TTC549 (cell line): Measurements from ENCODE around the gene LTBP3.

Experiments
- FAIRE-seq: peaks from 2 replicates; lab custom pipeline; 2012; peaks lifted over from hg19 to GRCh38; lab: Jason Lieb, UNC

Gene LTBP3

DNA sequence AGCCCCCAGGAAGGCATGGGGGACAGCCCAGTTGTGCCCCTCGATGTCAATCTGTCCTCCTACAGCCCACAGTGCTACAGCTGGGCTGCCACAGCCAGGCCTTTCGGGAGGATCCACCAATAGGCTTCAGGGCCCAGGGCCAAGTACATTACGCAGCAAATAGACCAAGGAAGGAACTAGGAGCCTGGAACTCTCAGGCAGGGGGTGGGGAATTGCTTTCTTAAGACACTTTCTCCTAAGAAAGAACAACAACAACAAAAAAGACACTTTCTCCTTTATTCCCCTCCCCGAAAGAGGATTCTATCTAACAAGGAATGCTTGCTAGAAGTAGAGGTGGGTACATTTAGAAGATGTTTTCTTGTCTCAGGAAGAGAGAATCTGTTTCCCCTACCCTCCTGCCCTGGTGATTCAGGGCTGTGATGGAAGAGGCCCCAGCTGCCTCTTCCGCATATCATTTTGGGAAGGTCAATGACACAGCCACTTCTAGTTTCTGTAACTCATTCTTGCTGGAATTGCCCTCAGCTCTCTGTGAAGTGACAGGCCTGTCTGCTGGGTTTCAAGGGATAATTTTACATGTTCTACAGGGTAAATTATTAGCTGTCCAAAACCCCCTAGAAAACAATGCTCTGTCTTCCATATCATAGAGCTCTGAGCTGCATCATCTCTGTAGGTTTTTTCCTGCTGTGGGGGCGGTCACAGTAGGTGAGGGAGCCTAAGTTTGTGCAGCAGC lies 65.4 kb downstream of the LTBP3 start:
- FAIRE-seq = no peak

DNA sequence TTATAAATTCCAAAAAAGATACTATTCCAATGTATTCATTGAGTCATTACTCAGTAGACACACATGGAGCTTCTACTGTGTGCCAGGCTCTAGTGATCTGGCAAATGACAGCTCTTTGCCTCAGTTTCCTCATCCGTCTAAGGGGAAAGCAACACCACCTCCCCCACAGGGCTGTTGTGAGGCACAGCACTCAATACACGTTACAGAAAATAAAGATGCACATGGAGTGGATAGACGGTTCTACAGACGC lies 65.8 kb downstream of the LTBP3 start:
- FAIRE-seq = no peak

DNA sequence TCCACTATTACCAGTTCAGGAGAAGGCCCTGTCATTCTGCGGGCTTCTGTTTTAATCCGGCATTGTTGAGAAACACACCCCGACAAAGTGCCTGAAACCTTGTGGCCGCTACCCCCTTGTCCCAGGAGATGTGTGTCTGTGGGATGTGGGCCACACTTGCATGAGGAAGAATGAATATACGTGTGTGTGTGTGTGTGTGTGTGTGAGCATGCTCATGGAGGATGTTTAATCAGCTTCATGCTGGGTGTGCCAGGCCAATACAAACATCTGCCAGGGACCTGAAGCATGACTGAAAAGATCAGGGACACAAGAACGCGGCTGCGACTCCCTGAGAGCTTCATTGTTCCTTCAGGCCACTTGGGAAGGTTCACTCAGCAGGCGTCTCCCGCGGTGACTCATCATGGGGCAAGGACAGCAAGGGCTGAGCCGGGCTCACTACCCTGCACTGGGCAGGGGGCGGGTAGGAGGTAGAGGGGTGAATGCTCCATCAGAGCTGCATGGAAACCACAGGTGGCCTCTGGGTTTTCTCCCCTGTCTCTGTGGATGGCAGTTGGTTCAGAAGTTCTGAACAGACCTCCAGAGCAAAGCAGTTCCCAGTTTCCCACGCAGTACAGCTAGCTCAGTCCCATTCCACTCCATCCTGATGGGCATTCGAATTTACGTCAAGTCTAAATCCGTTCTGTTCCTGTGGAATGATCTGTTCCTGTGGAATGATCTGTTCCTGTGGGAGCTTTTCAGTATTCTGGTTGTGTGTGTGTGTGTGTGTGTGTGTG lies 66.4 kb downstream of the LTBP3 start:
- no peak for FAIRE-seq

DNA sequence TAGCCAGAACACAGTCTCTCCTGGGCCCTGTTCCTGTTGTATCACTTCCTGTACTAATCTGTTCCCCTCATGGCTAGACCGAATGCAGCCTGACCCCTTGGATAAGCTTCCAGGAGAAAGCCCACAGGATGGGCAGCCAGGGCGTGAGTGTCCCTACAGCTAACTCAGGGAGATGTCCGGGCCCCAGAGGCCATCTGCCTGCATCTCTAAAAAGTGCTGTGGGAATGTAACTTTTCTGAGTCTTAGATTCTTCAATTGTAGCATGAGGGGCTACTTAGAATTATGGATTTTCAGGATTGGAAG lies 67.0 kb downstream of the LTBP3 start:
- no peak for FAIRE-seq

DNA sequence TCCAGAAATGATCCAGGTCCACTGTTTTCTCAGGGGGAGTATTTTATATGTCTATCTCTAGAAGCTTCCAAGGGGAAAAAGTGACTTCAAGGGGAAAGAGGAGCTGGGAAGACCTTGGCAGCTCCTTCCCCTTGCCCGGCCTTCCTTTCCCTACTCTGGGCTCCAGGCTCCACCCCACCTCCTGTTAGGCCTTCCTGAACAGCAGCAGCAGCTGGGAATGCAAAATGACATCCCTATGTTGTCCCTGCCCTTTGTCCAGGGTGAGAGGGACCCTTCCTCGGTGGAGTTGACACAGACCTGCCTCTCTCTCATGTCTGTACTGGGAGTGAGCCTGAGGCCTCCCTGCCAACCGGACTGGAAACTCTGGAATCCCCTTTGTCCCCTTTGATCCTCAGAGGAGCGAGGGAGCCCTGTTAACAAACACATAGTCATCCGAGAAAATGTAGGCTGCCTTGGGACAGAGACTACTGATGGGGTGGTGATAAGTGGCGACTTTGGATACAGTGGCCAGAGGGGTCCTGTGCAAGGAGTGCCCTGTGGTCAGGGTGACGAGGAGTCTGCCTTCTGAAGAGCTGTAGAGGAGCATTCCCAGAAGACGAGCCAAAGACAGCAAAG lies 68.3 kb downstream of the LTBP3 start:
- no peak for FAIRE-seq

DNA sequence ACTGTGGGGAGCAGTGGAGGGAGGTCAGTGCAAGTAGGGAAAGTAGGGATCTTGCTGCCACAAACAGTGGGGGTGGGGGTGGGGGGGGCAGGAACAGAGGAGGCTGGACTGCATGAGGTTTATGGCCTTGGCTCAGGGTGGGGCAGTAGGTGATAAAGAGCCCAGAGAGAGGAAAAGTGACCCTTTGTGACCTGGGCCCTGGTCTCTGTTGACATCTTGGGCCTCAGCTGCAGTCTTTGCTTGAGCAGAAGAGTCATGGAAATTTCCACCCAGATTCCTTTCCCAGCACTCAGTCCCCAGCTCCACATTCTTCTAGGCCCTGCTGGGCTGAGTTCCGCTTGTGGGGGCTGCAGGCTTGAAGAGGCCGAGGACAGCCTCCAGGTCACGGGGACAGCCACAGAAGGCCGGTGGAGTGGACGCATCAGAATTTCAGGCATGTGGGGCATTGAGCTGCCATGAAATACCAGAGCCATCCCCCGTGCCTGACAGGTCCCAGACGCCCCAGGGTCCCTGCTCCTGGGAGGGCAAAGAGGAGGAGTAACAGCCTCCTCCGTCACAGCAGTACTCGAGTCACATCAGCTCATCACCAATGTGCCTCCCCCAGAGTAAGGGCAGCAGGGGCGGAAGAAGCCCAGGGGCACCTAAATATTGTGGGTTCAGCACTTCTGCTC lies 69.0 kb downstream of the LTBP3 start:
- FAIRE-seq = no peak
